ENCODE results near the gene MAML3.

- TF ChIP-seq POLR2A (IDR thresholded peaks at IDR 0.05; ENCODE audit: low read length) (no peak), GATA1 (IDR thresholded peaks at IDR 0.05; ENCODE audit: low read depth, low read length) (no peak)
Measured at GRCh38 chr4:139736661-139737060, 417.3 kb downstream of the MAML3 start.
